Loucy (cell line): ENCODE data around the gene BLID.

Experiments
- H2AFZ ChIP-seq: fragments of 200-600 bp; sonication (generic); 2 replicates; pipeline ENCODE4 v1.6.0; 2016; ENCODE audit warnings: antibody characterized with exemption, mild to moderate bottlenecking, low read length, moderate library complexity
- H3F3A ChIP-seq: fragments of 200-600 bp; 2 replicates; pipeline ENCODE4 v1.6.0; 2016; ENCODE audit warnings: antibody characterized with exemption, low read depth, mild to moderate bottlenecking
- H3K27me3 ChIP-seq: fragments of 200-600 bp; sonication (generic); 2 replicates; pipeline ENCODE4 v1.6.1; 2014; ENCODE audit warnings: low read length, mild to moderate bottlenecking; ENCODE audit not compliant: insufficient read depth, poor library complexity, severe bottlenecking
- H3K36me3 ChIP-seq: fragments of 200-600 bp; sonication (generic); 2 replicates; pipeline ENCODE4 v1.6.1; 2016; ENCODE audit warnings: low read length; ENCODE audit not compliant: insufficient read depth
- H3K4me1 ChIP-seq: fragments of 200-600 bp; sonication (generic); 2 replicates; pipeline ENCODE4 v1.5.1; 2014; ENCODE audit warnings: low read length, mild to moderate bottlenecking; ENCODE audit not compliant: insufficient read depth, poor library complexity, severe bottlenecking
- H3K4me2 ChIP-seq: fragments of 200-600 bp; sonication (generic); 2 replicates; pipeline ENCODE4 v1.6.0; 2014; ENCODE audit warnings: antibody characterized with exemption, low read length, low read depth, mild to moderate bottlenecking; ENCODE audit not compliant: poor library complexity, severe bottlenecking
- H3K4me3 ChIP-seq: fragments of 200-600 bp; sonication (generic); 2 replicates; pipeline ENCODE4 v1.5.1; 2014; ENCODE audit warnings: low read length, mild to moderate bottlenecking, mixed read lengths; ENCODE audit not compliant: poor library complexity, severe bottlenecking
- H3K79me2 ChIP-seq: fragments of 200-600 bp; sonication (generic); 2 replicates; pipeline ENCODE4 v1.6.1; 2014; ENCODE audit warnings: low read length; ENCODE audit not compliant: insufficient read depth
- H3K9ac ChIP-seq: fragments of 200-600 bp; sonication (generic); 2 replicates; pipeline ENCODE4 v1.6.0; 2014; ENCODE audit warnings: mild to moderate bottlenecking, low read depth, low read length, moderate library complexity; ENCODE audit not compliant: poor library complexity, severe bottlenecking
- H3K9me2 ChIP-seq: fragments of 200-600 bp; sonication (generic); replicated peaks from 2 replicates; pipeline ENCODE4 v1.6.1; 2016; ENCODE audit warnings: low read depth, low read length, mixed read lengths
- H3K9me3 ChIP-seq: fragments of 200-600 bp; sonication (generic); 2 replicates; pipeline ENCODE4 v1.6.1; 2014; ENCODE audit warnings: mild to moderate bottlenecking, antibody characterized with exemption, low read length, low read depth; ENCODE audit not compliant: insufficient read depth
- H4K20me1 ChIP-seq: fragments of 200-600 bp; sonication (generic); 2 replicates; pipeline ENCODE4 v1.6.0; 2014; ENCODE audit warnings: antibody characterized with exemption, low read length, mild to moderate bottlenecking; ENCODE audit not compliant: insufficient read depth, poor library complexity, severe bottlenecking
- EZH2phosphoT487 ChIP-seq: fragments of 200-600 bp; IDR thresholded peaks from 2 replicates; pipeline ENCODE4 v1.6.1; 2018; ENCODE audit warnings: antibody characterized with exemption, mild to moderate bottlenecking, moderate library complexity, borderline replicate concordance
- TF ChIP-seq, protein P1 (sequence below): fragments of 200-600 bp; sonication (generic); conservative IDR thresholded peaks from 2 replicates; pipeline ENCODE4 v1.5.1; 2014; ENCODE audit warnings: mild to moderate bottlenecking, antibody characterized with exemption, low read length

Gene BLID

DNA sequence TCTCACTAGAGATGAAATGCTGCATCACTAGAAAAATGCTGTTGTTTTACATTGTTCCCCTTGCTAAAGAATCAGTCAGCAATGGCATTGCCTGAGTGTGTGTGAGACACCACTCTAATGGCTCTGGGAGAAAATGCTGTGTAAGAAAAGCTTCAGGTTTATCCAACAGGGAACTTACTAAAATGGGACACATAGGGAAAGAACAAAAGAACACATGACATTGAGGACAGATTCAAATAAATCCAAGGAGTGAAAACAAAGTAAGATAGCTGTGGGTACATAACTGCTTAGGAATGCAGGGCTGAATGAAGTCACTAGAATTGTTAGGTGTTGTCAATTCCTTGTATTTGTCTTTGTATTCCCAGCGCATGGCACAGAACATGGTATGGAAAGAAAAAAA lies 24.2 kb downstream of the BLID start:
- Histone ChIP-seq H3K27me3 (no peaks in the 10 kb centered on the region), H3K9me2 (no peaks in the 10 kb centered on the region), H3F3A (no peaks in the 10 kb centered on the region), H3K79me2 (no peaks in the 10 kb centered on the region), H4K20me1 (no peaks in the 10 kb centered on the region), H3K4me2 (no peak overlapping the region), H3K36me3 (no peaks in the 10 kb centered on the region), H3K4me1 (no peaks in the 10 kb centered on the region), H3K4me3 (no peak overlapping the region), H2AFZ (no peak overlapping the region), H3K9me3 (no peaks in the 10 kb centered on the region), H3K9ac (no peak overlapping the region)
- no peak for TF ChIP-seq EZH2phosphoT487
- TF ChIP-seq, protein P1, sequence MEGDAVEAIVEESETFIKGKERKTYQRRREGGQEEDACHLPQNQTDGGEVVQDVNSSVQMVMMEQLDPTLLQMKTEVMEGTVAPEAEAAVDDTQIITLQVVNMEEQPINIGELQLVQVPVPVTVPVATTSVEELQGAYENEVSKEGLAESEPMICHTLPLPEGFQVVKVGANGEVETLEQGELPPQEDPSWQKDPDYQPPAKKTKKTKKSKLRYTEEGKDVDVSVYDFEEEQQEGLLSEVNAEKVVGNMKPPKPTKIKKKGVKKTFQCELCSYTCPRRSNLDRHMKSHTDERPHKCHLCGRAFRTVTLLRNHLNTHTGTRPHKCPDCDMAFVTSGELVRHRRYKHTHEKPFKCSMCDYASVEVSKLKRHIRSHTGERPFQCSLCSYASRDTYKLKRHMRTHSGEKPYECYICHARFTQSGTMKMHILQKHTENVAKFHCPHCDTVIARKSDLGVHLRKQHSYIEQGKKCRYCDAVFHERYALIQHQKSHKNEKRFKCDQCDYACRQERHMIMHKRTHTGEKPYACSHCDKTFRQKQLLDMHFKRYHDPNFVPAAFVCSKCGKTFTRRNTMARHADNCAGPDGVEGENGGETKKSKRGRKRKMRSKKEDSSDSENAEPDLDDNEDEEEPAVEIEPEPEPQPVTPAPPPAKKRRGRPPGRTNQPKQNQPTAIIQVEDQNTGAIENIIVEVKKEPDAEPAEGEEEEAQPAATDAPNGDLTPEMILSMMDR: no peak

- TF ChIP-seq EZH2phosphoT487: no peak
- TF ChIP-seq, protein P1: no peak
- Histone ChIP-seq H3K4me1 (no peaks in the 10 kb centered on the region), H3K9ac (no peak overlapping the region), H4K20me1 (no peaks in the 10 kb centered on the region), H3K4me3 (no peak overlapping the region), H2AFZ (no peak overlapping the region), H3K4me2 (no peak overlapping the region), H3K9me3 (no peaks in the 10 kb centered on the region), H3K9me2 (no peaks in the 10 kb centered on the region), H3K79me2 (no peaks in the 10 kb centered on the region), H3F3A (no peaks in the 10 kb centered on the region), H3K27me3 (no peaks in the 10 kb centered on the region), H3K36me3 (no peaks in the 10 kb centered on the region)
Measured at GRCh38 chr11:122089111-122089510, 26.9 kb downstream of the BLID start.

DNA sequence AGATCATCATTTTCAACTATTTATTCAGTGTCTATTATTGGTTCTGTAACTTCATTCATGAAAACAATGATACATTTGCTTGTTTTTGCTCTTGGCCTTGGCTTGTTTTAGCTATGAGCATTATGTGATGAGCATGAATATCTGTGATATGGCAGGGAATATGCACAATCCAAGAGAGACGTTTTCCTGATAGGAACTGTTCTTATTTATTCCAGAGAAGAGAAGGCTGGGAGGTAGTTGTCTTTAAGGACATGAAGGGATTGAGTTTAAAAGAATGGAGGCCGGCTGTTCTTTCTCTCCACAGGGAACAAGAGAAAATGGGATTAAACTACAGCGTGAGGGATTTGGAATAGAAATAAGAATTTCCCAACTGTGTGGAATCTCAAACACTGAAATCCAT lies 30.3 kb downstream of the BLID start:
- H3K4me2 ChIP-seq: no peak overlapping the region
- no peak overlapping the region for H2AFZ ChIP-seq
- H3K9me2 ChIP-seq: no peaks in the 10 kb centered on the region
- H3K9ac ChIP-seq: no peak overlapping the region
- H3K79me2 ChIP-seq: no peaks in the 10 kb centered on the region
- no peaks in the 10 kb centered on the region for H3K4me1 ChIP-seq
- H3K9me3 ChIP-seq: no peaks in the 10 kb centered on the region
- no peak overlapping the region for H3K4me3 ChIP-seq
- no peak for TF ChIP-seq EZH2phosphoT487
- TF ChIP-seq, protein P1: no peak
- H3K27me3 ChIP-seq: no peaks in the 10 kb centered on the region
- H3K36me3 ChIP-seq: no peaks in the 10 kb centered on the region
- H4K20me1 ChIP-seq: no peaks in the 10 kb centered on the region
- H3F3A ChIP-seq: no peaks in the 10 kb centered on the region
